Glomerular endothelial cell (primary cell): ENCODE data around the gene CYP2S1. TPM values are rescaled to one million over a fixed set of nuclear protein-coding genes. Genes with fewer than 3 reads are reported as not detected.
"Not testable (repeated sequence)": the region's sequence is repeated elsewhere in the genome, so short reads cannot be mapped to it uniquely, and the experiment has no call there.

ENCODE experiments used
- DNase-seq: peaks from one replicate; pipeline ENCODE4 v3.0.0-alpha.2; 2011; ENCODE audit warnings: low read depth, low spot score; ENCODE audit errors: extremely low read depth
- total RNA-seq: library from RNA; depleted of rRNA; stranded (reverse); fragments of >200 nt; gene quantifications from 2 replicates; pipeline ENCODE4 v1.2.3, GENCODE V29; 2015

The CYP2S1 gene
- total RNA-seq, 1 donor from 2014 or later = 0.88 TPM

GRCh38 chr19:41225238-41226052 is 32.4 kb downstream of the CYP2S1 start:
- DNase-seq = peak; percentile 71

GRCh38 chr19:41226053-41226873 is 33.2 kb downstream of the CYP2S1 start:
- no peak for DNase-seq

GRCh38 chr19:41226874-41227390 is 33.9 kb downstream of the CYP2S1 start:
- no peak for DNase-seq

- no peak for DNase-seq
Observed at GRCh38 chr19:41228486-41228885, 35.5 kb downstream of the CYP2S1 start.

- DNase-seq = not testable (repeated sequence)
Observed at GRCh38 chr19:41229338-41229737, 36.3 kb downstream of the CYP2S1 start.

- DNase-seq = no peak
Observed at GRCh38 chr19:41230067-41230857, 37.2 kb downstream of the CYP2S1 start.

GRCh38 chr19:41232686-41233085 is 39.7 kb downstream of the CYP2S1 start:
- DNase-seq = no peak

- DNase-seq = no peak
Observed at GRCh38 chr19:41233748-41234240, 40.8 kb downstream of the CYP2S1 start.

- no peak for DNase-seq
Observed at GRCh38 chr19:41234512-41235168, 41.6 kb downstream of the CYP2S1 start.

GRCh38 chr19:41235480-41235879 is 42.5 kb downstream of the CYP2S1 start:
- no peak for DNase-seq

- no peak for DNase-seq
Observed at GRCh38 chr19:41238244-41238643, 45.2 kb downstream of the CYP2S1 start.

GRCh38 chr19:41239363-41239762 is 46.3 kb downstream of the CYP2S1 start:
- DNase-seq = no peak

GRCh38 chr19:41239961-41240574 is 47.0 kb downstream of the CYP2S1 start:
- no peak for DNase-seq

- DNase-seq = no peak
Observed at GRCh38 chr19:41241859-41242258, 48.8 kb downstream of the CYP2S1 start.

- no peak for DNase-seq
Observed at GRCh38 chr19:41244117-41244516, 51.1 kb downstream of the CYP2S1 start.

GRCh38 chr19:41245843-41246242 is 52.8 kb downstream of the CYP2S1 start:
- no peak for DNase-seq

GRCh38 chr19:41248895-41249294 is 55.9 kb downstream of the CYP2S1 start:
- no peak for DNase-seq

- DNase-seq = no peak
Observed at GRCh38 chr19:41249707-41250423, 56.8 kb downstream of the CYP2S1 start.

GRCh38 chr19:41253660-41254059 is 60.6 kb downstream of the CYP2S1 start:
- DNase-seq = no peak
